Medulla oblongata (tissue), 1 donor: ENCODE data around the gene MMP25.

Experiments used
- DNase-seq: peaks from one replicate; pipeline ENCODE4 v3.0.0-alpha.2; 2015; ENCODE audit errors: extremely low spot score

MMP25 gene

GRCh38 chr16:3045758-3046640 lies at the start of gene MMP25:
Gene MMP25, plus strand, starts transcription at chr16:3046561. Its CDS starts 357 bp downstream, at chr16:3046918.
- no peak for DNase-seq

GRCh38 chr16:2999929-3000328 lies 46.4 kb upstream of the MMP25 start:
- no peak for DNase-seq

- no peak for DNase-seq
Measured at GRCh38 chr16:3000540-3000939, 45.8 kb upstream of the MMP25 start.

- no peak for DNase-seq
Measured at GRCh38 chr16:3001316-3001715, 45.0 kb upstream of the MMP25 start.

GRCh38 chr16:3003582-3004270 lies 42.6 kb upstream of the MMP25 start:
- peak; percentile 99 for DNase-seq

GRCh38 chr16:3004319-3004718 lies 42.0 kb upstream of the MMP25 start:
- no peak for DNase-seq

- no peak for DNase-seq
Measured at GRCh38 chr16:3004781-3005284, 41.5 kb upstream of the MMP25 start.

GRCh38 chr16:3007059-3007956 lies 39.1 kb upstream of the MMP25 start:
- DNase-seq: no peak

GRCh38 chr16:3007957-3008689 lies 38.2 kb upstream of the MMP25 start:
- DNase-seq: peak; percentile 45

- DNase-seq: no peak
Measured at GRCh38 chr16:3008690-3009037, 37.7 kb upstream of the MMP25 start.

GRCh38 chr16:3009568-3010390 lies 36.6 kb upstream of the MMP25 start:
- DNase-seq: no peak

- no peak for DNase-seq
Measured at GRCh38 chr16:3010510-3010909, 35.9 kb upstream of the MMP25 start.

- no peak for DNase-seq
Measured at GRCh38 chr16:3012246-3012645, 34.1 kb upstream of the MMP25 start.

- no peak for DNase-seq
Measured at GRCh38 chr16:3012828-3013420, 33.4 kb upstream of the MMP25 start, which contains the start of gene CLDN9. Gene CLDN9, plus strand, starts transcription at chr16:3012923. Its CDS starts 440 bp downstream, at chr16:3013363.

- DNase-seq: no peak
Measured at GRCh38 chr16:3013491-3013951, 32.8 kb upstream of the MMP25 start.

GRCh38 chr16:3013998-3014690 lies 32.2 kb upstream of the MMP25 start:
- DNase-seq: no peak

- no peak for DNase-seq
Measured at GRCh38 chr16:3014971-3015370, 31.4 kb upstream of the MMP25 start.

GRCh38 chr16:3015865-3016521 lies 30.4 kb upstream of the MMP25 start:
- DNase-seq: no peak

GRCh38 chr16:3017344-3017743 lies 29.0 kb upstream of the MMP25 start:
- no peak for DNase-seq
